ENCODE measurements around the gene IMMP2L.

Gene IMMP2L

DNA sequence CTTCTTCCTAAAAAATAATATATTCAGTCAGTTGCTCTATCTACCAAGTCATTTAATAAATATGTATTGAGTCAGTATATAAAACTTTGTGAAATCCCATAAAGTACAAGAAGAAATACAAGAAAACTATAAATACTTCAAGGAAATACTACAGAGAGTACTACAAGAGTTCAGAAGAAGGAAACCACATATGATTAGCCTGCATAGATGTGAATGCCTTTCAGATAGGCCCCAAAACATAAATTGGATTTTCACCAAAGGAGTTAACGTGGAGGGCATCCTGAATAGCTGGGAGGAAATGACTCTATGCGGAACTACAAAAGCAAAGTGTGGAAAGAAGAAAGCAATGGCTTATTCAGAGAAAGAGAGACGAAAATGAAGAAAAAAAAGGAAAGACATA, 351.3 kb downstream of the IMMP2L start:
- DNase-seq (ENCODE audit: low read depth) = peak; percentile 49

- no peak for DNase-seq (ENCODE audit: low read depth)
These were observed 352.2 kb downstream of the IMMP2L start for GRCh38 chr7:111210043-111210442.

GRCh38 chr7:111205251-111205650, 357.0 kb downstream of the IMMP2L start:
- no peak for DNase-seq (ENCODE audit: low read depth)

DNA sequence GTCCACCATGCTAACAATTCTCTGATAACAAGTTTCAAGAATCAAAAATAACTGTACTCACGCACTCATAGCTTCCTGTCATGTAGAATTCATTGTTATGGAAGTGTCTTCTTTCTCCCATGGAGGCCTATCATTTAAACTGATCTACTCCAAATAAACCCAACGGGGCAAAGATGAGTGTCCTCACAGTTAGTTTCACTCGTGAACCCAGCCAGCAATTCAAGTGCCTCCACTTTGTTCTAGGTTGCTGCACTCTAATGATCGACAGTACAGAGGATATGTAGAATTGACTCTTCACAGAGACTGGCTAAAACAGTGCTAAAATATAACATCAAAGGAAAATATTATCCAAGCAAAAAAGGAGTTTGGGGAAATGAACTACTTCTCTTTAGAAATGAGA, 360.0 kb downstream of the IMMP2L start:
- no peak for DNase-seq (ENCODE audit: low read depth)

DNA sequence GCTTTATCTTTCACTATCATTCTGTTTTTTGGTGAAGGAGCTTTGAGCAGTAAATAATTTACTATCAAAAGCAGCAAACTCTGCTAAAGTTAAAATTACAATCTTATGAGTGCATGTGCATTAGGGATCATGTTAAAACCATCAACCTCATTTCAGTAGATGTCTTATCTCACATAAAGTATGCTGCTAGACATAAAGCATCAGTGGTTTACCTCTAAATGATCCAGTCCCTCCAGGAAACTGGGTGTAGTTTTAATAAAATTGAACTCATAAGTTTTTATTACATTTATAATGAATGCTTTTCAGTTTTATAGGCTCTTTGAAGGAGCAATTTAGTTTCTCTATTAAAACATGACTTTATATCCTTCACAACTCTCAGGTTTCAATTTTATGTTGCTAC, 362.6 kb downstream of the IMMP2L start:
- no peak for DNase-seq (ENCODE audit: low read depth)

DNA sequence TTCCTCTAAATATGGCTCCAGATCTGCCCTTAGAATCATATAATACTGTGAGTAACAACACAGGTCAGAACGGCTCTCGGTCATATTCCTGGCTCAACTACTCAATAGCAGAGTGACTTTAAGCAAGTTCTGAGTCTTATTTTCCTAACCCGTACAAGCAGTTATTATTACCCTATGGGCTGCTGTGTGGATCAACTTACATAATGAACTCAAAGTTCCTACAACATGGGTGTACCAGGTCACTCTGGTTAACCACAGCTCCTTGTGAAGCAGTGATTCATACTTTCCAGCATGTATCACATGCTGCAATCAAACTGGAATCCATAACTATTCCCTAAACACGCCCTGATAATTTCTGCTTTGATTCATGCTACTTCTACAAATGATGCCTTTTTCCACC, 364.0 kb downstream of the IMMP2L start:
- peak; percentile 89 for DNase-seq (ENCODE audit: low read depth)

GRCh38 chr7:111196655-111197054, 365.6 kb downstream of the IMMP2L start:
- no peak for DNase-seq (ENCODE audit: low read depth)

DNA sequence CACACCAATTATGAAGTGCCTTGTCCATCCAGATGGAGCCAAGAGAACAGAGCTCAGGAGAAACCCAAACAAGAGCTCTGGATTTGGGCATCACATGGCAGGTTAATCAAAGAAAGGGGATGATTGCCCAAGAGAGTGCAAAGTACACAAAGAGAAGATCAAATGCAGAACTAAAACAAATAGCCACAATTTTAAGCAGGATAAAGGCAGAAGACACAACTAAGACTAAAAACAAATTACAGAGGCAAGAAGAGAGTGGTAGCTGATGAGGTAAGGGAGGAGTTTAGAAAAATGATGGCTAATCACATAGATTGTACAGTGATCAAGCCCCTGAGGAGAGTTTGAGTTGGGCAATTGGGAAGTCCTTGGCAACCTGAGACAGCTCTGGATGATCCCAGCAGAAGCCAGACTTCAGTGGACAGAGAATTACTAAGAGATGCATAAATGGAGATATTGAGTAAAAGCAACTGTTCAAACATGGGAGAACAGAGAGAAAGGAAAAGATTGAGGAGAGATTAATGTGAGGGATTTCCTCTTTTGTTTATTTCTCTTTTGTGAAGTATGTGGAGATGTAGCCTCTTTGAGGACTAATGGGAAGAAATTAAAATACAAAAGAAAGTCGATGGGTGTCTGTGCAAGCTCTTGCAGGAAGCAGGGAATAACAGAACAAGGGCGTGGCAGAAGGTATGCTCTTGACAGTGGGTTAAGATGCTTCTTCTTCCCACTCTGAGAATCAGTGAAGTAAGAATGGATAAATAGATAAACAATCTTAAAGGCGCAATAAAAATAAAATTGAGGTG, 369.5 kb downstream of the IMMP2L start:
- DNase-seq (ENCODE audit: low read depth) = no peak

GRCh38 chr7:111190804-111191203, 371.5 kb downstream of the IMMP2L start:
- no peak for DNase-seq (ENCODE audit: low read depth)

GRCh38 chr7:111184987-111185386, 377.3 kb downstream of the IMMP2L start:
- DNase-seq (ENCODE audit: low read depth) = no peak

GRCh38 chr7:111183321-111183720, 379.0 kb downstream of the IMMP2L start:
- DNase-seq (ENCODE audit: low read depth) = no peak

GRCh38 chr7:111180338-111180737, 382.0 kb downstream of the IMMP2L start:
- DNase-seq (ENCODE audit: low read depth) = no peak

DNA sequence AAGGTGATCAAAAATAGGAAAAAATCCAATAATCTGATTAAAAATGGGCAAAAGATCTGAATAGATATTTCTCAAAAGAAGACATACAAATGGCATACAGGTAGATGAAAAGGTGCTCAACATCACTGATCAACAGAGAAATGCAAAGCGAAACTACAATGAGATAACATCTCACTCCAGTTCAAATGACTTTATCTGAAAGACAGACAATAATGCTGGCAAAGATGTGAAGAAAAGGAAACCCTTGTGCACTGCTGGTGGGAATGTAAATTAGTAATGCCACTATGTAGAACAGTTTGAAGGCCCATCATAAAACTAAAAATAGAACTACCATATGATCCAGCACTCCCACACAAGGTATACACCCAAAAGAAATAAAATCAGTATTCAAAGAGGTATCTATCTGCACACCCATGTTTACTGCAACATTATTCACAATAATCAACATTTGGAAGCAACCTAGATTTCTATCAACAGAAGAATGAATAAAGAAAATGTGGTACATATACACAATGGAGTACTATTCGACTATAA, 386.3 kb downstream of the IMMP2L start:
- no peak for DNase-seq (ENCODE audit: low read depth)

- DNase-seq (ENCODE audit: low read depth) = no peak
These were observed 387.8 kb downstream of the IMMP2L start for GRCh38 chr7:111174510-111174909.

DNA sequence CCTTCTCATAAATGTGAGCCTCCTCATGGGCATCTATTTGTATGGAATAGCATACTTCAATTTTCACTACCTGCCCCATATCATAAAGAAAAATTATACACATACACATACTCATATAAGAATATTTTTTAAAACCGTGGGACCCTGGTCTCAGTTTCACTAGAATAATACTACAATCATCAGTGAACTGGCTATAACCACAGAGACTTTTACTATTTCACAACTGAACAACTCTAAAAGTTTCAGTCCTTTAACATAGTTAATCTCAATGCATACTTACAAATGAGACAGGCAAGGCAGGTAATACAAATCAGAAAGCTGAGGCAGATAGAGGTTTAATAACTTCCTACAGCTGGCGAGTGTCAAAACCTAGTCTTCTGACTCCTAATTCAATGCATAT, 388.3 kb downstream of the IMMP2L start:
- DNase-seq (ENCODE audit: low read depth) = no peak

- DNase-seq (ENCODE audit: low read depth) = no peak
These were observed 388.8 kb downstream of the IMMP2L start for GRCh38 chr7:111173528-111173927.

DNA sequence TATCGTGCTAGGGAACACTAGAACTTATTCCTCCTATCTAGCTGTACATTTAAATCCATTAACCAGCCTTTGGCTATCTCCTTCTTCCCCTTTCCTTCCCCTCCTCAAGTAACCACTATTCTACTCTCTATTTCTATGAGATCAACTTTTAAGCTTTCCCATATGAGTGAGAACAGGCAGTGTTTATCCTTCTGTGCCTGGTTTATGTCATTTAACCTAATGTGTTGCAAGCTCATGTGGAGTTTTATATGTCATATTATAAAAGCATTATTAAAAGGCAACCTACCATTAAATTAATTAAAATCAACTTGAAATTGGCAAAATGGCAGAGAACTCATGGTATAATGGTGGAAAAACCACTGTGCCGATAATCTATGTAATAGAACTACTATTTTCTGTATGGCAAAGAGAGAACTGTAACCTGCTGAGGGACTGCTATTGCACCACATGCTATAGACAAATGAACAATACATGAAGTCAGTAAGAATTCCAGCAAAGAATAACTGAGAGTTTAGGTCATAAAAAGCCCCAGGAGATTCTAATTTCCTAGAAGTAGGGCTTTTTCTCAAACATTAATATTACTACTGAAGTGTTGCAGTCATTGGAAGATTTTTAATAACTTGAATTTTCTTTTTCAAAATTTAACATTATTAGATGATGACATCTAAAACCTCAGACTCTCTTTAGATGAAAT, 389.6 kb downstream of the IMMP2L start:
- DNase-seq (ENCODE audit: low read depth) = no peak

- DNase-seq (ENCODE audit: low read depth) = no peak
These were observed 394.1 kb downstream of the IMMP2L start for GRCh38 chr7:111168182-111168581.

DNA sequence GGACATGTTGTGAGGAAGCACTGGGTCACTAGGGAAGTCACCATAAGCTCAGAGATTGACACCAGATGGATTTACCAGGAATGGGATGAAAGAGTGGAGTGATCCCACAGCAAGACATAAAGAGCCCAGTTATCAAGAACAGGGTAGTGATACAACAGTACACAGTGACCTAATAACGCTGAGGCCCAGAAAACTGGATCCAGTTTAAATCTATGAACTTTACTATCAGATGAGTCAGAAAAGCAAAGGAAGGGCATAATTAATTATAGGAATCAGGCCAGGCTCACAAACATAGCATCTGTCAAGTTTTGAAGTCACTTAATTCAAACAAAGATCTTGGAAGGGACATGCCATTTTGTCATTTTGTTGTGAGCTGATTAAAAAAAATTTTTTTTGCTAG, 397.9 kb downstream of the IMMP2L start:
- no peak for DNase-seq (ENCODE audit: low read depth)

GRCh38 chr7:111162692-111163091, 399.6 kb downstream of the IMMP2L start:
- DNase-seq (ENCODE audit: low read depth) = no peak

GRCh38 chr7:111160297-111160696, 402.0 kb downstream of the IMMP2L start:
- DNase-seq (ENCODE audit: low read depth) = no peak

DNA sequence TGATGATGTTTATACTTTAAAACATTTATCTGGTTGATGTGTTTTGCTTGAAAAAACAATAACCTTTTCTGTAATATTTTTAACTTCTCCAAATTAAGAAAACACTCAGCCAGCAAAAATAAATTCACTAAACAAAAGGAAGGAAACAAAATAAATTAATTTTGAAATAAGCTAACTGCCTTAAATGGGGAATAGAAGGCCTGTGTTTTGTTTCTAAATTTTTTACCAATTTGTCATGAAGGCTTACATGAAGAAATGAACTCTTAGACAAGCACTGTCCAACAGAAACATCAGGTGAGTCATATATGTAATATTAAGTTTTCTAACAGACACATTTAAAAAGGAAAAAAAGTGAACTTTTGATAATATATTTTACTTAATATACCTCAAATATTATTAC, 402.9 kb downstream of the IMMP2L start:
- no peak for DNase-seq (ENCODE audit: low read depth)

- no peak for DNase-seq (ENCODE audit: low read depth)
These were observed 411.6 kb downstream of the IMMP2L start for GRCh38 chr7:111150709-111151108.

Measured in HS-5 (cell line).